Measurements from ENCODE around the gene MERTK.

DNA sequence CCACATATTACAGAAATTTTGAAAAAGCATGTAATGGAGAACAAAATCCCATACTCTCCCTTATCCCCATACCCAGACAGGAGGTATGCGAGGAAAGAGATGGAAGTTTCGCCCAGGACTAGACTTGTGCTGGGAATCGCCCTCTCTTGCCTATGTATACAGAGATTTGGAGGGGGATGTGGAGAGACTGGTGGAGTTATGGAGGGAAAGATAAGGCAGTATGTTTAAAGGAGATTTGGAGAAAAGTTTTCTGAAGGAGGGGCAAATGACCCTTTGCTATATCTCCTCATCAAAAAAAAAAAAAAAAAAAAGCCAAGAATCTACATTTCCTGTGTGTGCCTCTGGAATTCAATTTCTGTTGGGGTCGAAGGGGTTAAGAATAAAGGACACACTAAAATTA lies 75.3 kb downstream of the MERTK start:
- TF ChIP-seq CTCF (IDR thresholded peaks at IDR 0.05) (no peak), POLR2A (IDR thresholded peaks at IDR 0.05) (no peak)
